NCI-H1048 (cell line): ENCODE data around the gene CEP63.
"Not testable (repeated sequence)": the region's sequence is repeated elsewhere in the genome, so short reads cannot be mapped to it uniquely, and the experiment has no call there.

Experiments
- DNase-seq: peaks from one replicate; lab custom pipeline; 2025; lab: John Stamatoyannopoulos, UW

CEP63 gene

GRCh38 chr3:134516905-134517304, 31.0 kb downstream of the CEP63 start:
- no peak for DNase-seq

- no peak for DNase-seq
Observed at GRCh38 chr3:134517791-134518190, 31.9 kb downstream of the CEP63 start.

- DNase-seq, result no peak
Observed at GRCh38 chr3:134522541-134522940, 36.7 kb downstream of the CEP63 start.

- DNase-seq, result no peak
Observed at GRCh38 chr3:134525293-134525692, 39.4 kb downstream of the CEP63 start.

- no peak for DNase-seq
Observed at GRCh38 chr3:134526319-134526718, 40.5 kb downstream of the CEP63 start.

- DNase-seq, result no peak
Observed at GRCh38 chr3:134527037-134527436, 41.2 kb downstream of the CEP63 start.

- DNase-seq, result no peak
Observed at GRCh38 chr3:134527538-134528186, 41.8 kb downstream of the CEP63 start.

- no peak for DNase-seq
Observed at GRCh38 chr3:134533493-134533892, 47.6 kb downstream of the CEP63 start.

GRCh38 chr3:134535186-134535970, 49.5 kb downstream of the CEP63 start:
- no peak for DNase-seq

- no peak for DNase-seq
Observed at GRCh38 chr3:134536781-134537180, 50.9 kb downstream of the CEP63 start.

- DNase-seq, result no peak
Observed at GRCh38 chr3:134542287-134542958, 56.6 kb downstream of the CEP63 start.

GRCh38 chr3:134543113-134543512, 57.3 kb downstream of the CEP63 start:
- DNase-seq, result no peak

GRCh38 chr3:134544316-134544715, 58.5 kb downstream of the CEP63 start:
- no peak for DNase-seq

GRCh38 chr3:134544783-134545182, 58.9 kb downstream of the CEP63 start:
- DNase-seq, result not testable (repeated sequence)

- DNase-seq, result no peak
Observed at GRCh38 chr3:134545818-134546217, 60.0 kb downstream of the CEP63 start.

- DNase-seq, result no peak
Observed at GRCh38 chr3:134552784-134553183, 66.9 kb downstream of the CEP63 start.

GRCh38 chr3:134559591-134559990, 73.7 kb downstream of the CEP63 start:
- DNase-seq, result no peak

- no peak for DNase-seq
Observed at GRCh38 chr3:134562055-134562454, 76.2 kb downstream of the CEP63 start.

GRCh38 chr3:134563601-134564000, 77.7 kb downstream of the CEP63 start:
- no peak for DNase-seq

GRCh38 chr3:134564991-134565390, 79.1 kb downstream of the CEP63 start:
- no peak for DNase-seq

- DNase-seq, result no peak
Observed at GRCh38 chr3:134567605-134568004, 81.7 kb downstream of the CEP63 start.

GRCh38 chr3:134568790-134569189, 82.9 kb downstream of the CEP63 start:
- DNase-seq, result no peak

GRCh38 chr3:134569899-134570298, 84.0 kb downstream of the CEP63 start:
- not testable (repeated sequence) for DNase-seq
